Chondrocyte (in vitro differentiated cells): ENCODE results near the gene GLYR1. TPM values are rescaled to one million over a fixed set of nuclear protein-coding genes. Genes with fewer than 3 reads are reported as not detected.

Source experiments
- DNase-seq: peaks from one replicate; pipeline ENCODE4 v3.0.0; 2021; ENCODE audit warnings: mixed read lengths, low spot score
- H3K27ac Mint-ChIP-seq: one replicate; pipeline ENCODE4 v1.8.0; 2021; ENCODE audit warnings: mild to moderate bottlenecking, moderate library complexity, mixed read lengths; ENCODE audit not compliant: unreplicated experiment
- H3K27me3 Mint-ChIP-seq: 2 replicates; pipeline ENCODE4 v1.8.0; 2021; ENCODE audit warnings: low read depth, mixed read lengths
- H3K36me3 Mint-ChIP-seq: 2 replicates; pipeline ENCODE4 v1.8.0; 2021; ENCODE audit warnings: low read depth, mixed read lengths
- H3K4me1 Mint-ChIP-seq: 2 replicates; pipeline ENCODE4 v1.8.0; 2021; ENCODE audit warnings: low read depth, mild to moderate bottlenecking, mixed read lengths
- H3K4me3 Mint-ChIP-seq: one replicate; pipeline ENCODE4 v1.8.0; 2021; ENCODE audit warnings: mild to moderate bottlenecking, moderate library complexity, mixed read lengths; ENCODE audit not compliant: unreplicated experiment
- H3K9me3 Mint-ChIP-seq: 2 replicates; pipeline ENCODE4 v1.8.0; 2021; ENCODE audit warnings: low read depth, mixed read lengths
- CTCF ChIP-seq: fragments of 200-600 bp; sonication (generic); IDR thresholded peaks from 2 replicates; pipeline ENCODE4 v1.5.0; 2021; ENCODE audit warnings: antibody characterized with exemption, mild to moderate bottlenecking, moderate library complexity
- total RNA-seq: library from RNA; stranded (reverse); gene quantifications from 3 replicates; pipeline ENCODE4 v1.2.1, GENCODE V29; 2021

The GLYR1 gene
- total RNA-seq, 1 donor from 2014 or later, result 56.8 TPM

- no peaks in the 10 kb centered on the region for H3K36me3 Mint-ChIP-seq
- H3K4me1 Mint-ChIP-seq, result peaks cover 21% of the 10 kb centered on the region
- TF ChIP-seq CTCF, result no peak
- DNase-seq, result no peak
- no peak overlapping the region for H3K27ac Mint-ChIP-seq
- no peaks in the 10 kb centered on the region for H3K27me3 Mint-ChIP-seq
- no peak overlapping the region for H3K4me3 Mint-ChIP-seq
- no peaks in the 10 kb centered on the region for H3K9me3 Mint-ChIP-seq
These were observed 75.4 kb downstream of the GLYR1 start for GRCh38 chr16:4771646-4772045.

DNA sequence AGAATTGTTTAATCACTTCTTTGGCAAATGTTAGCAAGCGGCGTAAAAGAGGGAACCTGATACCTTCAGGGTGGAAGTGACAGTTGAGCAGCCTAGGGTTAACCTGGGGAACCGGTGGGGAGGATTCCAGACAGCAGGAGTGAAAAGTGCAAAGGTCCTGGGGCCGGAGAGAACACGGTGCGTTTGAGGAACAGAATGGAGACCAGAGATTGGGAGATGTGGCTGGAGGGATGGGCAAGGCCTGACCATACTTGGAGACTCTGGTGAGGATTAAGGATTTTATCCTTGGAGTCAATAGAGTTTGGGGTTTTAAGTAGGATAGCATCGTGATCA lies 77.8 kb downstream of the GLYR1 start:
- DNase-seq, result no peak
- Mint-ChIP-seq H3K36me3 (no peaks in the 10 kb centered on the region), H3K27ac (peak overlapping the region; percentile 53), H3K4me3 (peak overlapping the region; percentile 82), H3K9me3 (no peaks in the 10 kb centered on the region), H3K27me3 (no peaks in the 10 kb centered on the region), H3K4me1 (peaks cover 29% of the 10 kb centered on the region)
- TF ChIP-seq CTCF, result no peak

DNA sequence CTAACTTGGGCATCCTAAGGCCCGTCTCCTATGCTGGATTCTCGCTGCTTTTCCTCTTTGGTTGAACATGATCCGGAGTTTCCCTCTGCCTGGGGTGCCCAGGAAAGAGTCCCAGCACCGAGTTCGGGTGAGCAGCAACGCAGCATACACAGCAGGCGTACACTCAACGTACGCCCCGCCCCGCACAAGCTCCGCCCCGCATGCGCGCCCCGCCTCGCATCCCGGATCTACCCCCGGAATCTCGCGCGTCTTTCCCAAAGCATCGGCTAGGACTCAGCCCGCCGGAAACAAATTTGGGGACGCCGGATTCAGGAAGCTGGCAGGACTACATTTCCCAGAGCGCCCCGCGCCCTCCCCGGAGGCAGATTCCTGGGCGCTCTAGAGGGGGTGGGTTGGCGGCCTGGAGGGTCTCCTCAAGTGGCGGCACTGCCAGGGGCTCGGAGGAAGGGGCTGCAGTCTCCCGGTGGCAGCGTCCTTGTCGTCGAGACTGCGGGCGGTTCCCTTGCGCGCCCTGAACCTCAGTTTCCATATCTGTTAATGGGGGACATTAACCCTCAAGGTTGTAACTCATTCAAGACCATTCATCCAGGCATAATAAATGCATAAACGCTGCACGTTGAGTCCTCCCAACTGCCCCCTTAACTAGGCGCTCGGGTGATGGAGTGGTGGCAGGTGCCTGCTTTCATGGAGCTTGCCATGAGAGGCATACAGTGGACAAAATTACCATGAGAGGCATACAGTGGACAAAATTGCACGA lies 78.4 kb downstream of the GLYR1 start:
- Mint-ChIP-seq H3K4me1 (peaks cover 29% of the 10 kb centered on the region), H3K9me3 (no peaks in the 10 kb centered on the region), H3K27ac (peak overlapping the region; percentile 95), H3K4me3 (peak overlapping the region; percentile 82), H3K27me3 (no peaks in the 10 kb centered on the region), H3K36me3 (peaks cover 1% of the 10 kb centered on the region)
- TF ChIP-seq CTCF, result no peak
- DNase-seq, result peak; percentile 98

DNA sequence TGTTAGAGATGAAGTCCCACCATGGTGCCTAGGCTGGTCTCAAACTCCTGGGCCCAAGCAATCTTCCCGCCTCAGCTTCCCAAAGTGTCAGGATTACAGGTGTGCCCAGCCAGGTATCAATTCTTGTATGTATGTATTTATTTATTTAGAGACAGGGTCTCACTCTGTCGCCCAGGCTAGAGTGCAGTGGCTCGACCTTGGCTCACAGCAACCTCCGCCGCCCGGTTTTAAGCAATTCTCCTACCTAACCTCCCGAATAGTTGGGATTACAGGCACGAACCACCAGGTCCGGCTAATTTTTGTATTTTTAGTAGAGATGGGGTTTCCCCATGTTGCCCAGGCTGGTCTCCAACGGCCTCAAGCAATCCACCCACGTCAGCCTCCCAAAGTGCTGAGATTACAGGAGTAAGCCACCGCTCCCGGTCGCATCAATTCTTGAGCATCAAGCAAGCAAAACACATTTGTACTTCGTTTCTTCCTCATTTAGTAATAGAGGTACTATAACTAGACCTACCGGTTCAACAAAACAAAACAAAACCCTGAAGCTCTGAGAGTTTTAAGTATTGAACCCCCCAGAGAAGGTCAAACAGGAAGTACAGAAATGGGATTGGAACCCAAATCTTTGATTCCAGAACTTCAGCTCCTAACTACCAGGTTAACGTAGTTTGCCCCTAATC lies 79.1 kb downstream of the GLYR1 start:
- peak overlapping the region; percentile 95 for H3K27ac Mint-ChIP-seq
- no peak for TF ChIP-seq CTCF
- H3K27me3 Mint-ChIP-seq, result no peaks in the 10 kb centered on the region
- H3K9me3 Mint-ChIP-seq, result no peaks in the 10 kb centered on the region
- peaks cover 29% of the 10 kb centered on the region for H3K4me1 Mint-ChIP-seq
- H3K36me3 Mint-ChIP-seq, result peaks cover 2% of the 10 kb centered on the region
- H3K4me3 Mint-ChIP-seq, result peak overlapping the region; percentile 82
- no peak for DNase-seq

GRCh38 chr16:4766875-4767628 lies 80.0 kb downstream of the GLYR1 start, which contains the start of gene ZNF500:
Gene ZNF500, minus strand, starts transcription at chr16:4767162. Its CDS starts 1,184 bp downstream, at chr16:4765978.
- peaks cover 29% of the 10 kb centered on the region for H3K4me1 Mint-ChIP-seq

More at GRCh38 chr16:4766875-4767628, 80.0 kb downstream of the GLYR1 start, which contains the start of gene ZNF500:
- Mint-ChIP-seq H3K9me3 (no peaks in the 10 kb centered on the region), H3K4me3 (peak within 1 kb of the TSS; percentile 82), H3K36me3 (peaks cover 4% of the 10 kb centered on the region), H3K27me3 (no peaks in the 10 kb centered on the region), H3K27ac (peak within 1 kb of the TSS; percentile 96)
- DNase-seq, result peak; percentile 98
- no peak for TF ChIP-seq CTCF
